Erythroblast (primary cell): ENCODE results near the gene SNIP1.

Experiments used
- GATA1 ChIP-seq: IDR thresholded peaks from 2 replicates; pipeline ENCODE4 v1.6.1; 2011; ENCODE audit warnings: low read depth, mild to moderate bottlenecking, control low read depth, low read length, moderate library complexity
- POLR2A ChIP-seq: IDR thresholded peaks from 2 replicates; pipeline ENCODE4 v1.6.1; 2011; ENCODE audit warnings: mild to moderate bottlenecking, low read length

DNA sequence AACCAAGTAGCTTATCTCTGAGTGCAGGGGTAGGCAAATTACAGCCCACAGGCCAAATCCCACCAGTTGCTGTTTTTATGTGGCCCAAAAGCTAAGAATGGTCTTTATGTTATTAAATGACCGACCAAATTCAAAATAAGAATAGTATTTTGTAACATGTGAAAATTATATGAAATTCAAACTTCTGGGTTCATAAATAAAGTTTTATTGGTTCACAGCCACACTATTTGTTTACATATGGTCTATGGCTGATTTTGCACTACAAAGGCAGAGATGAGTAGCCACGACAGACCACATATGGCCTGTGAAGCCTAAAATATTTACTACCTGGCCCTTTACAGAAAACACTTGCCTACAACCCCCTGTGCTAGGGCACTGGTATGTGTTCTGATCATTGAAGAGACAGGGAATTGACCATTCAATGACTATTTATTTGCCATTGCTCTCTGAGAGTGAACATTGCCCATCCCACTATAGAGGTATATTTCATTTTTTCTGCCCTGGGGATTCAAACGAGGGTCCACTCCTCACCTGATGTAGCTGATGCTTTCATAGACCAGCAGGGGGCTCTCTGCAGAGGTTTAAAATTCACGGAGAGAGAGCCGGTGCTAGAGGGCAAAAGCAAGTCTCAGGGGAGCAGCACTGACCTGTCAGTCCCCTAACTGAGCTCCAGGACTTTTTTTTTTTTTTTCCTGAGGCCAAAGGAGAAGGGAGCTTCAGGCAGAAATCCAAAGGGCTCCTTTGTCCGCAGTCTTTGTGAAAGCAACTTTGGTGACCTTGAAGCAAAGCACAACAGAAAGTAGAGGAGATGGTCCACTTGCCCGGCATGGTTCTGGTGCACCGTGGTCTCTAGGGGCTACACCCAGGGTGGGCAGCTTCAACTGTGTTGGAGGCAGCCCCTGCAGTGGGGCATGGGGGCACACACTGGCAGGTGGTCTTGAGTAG lies 48.9 kb upstream of the SNIP1 start:
- no peak for TF ChIP-seq POLR2A
- no peak for TF ChIP-seq GATA1
